ENCODE data around the gene TMEM229A. TPM values are rescaled to one million over a fixed set of nuclear protein-coding genes. Genes with fewer than 3 reads are reported as not detected.

Gene TMEM229A
- not detected in 2 replicates for total RNA-seq

GRCh38 chr7:124032369-124033094, at the start of gene TMEM229A:
Gene TMEM229A (minus strand): TSS chr7:124033067. CDS start chr7:124033003, 64 bp downstream.

Other genes starting within 250 kb of the TMEM229A start
- 0.36 TPM in 1 of 2 replicates, not detected in the other for gene HYAL4, start 187.9 kb downstream of the TMEM229A start, total RNA-seq
- gene SPAM1, start 107.8 kb downstream of the TMEM229A start, total RNA-seq = not detected in 2 replicates